ENCODE results near the gene DUSP11.

GRCh38 chr2:73780237-73780582 lies 307 bp upstream of the DUSP11 start:
- TF ChIP-seq CTCF (IDR thresholded peaks at IDR 0.05) (no peak), POLR2A (IDR thresholded peaks at IDR 0.05) (no peak)
